Skeletal muscle satellite cell (primary cell): Measurements from ENCODE around the gene SLC11A2. TPM values are rescaled to one million over a fixed set of nuclear protein-coding genes. Genes with fewer than 3 reads are reported as not detected.

ENCODE experiments used
- H3K27me3 ChIP-seq: 2 replicates; pipeline ENCODE4 v1.7.0; 2013; ENCODE audit warnings: low read length; ENCODE audit not compliant: control insufficient read depth, insufficient read depth
- H3K36me3 ChIP-seq: 2 replicates; pipeline ENCODE4 v1.7.0; 2013; ENCODE audit warnings: mild to moderate bottlenecking, control low read depth, low read length; ENCODE audit not compliant: insufficient read depth
- H3K4me1 ChIP-seq: 2 replicates; pipeline ENCODE4 v1.7.0; 2013; ENCODE audit warnings: low read length; ENCODE audit not compliant: control insufficient read depth, insufficient read depth
- H3K4me2 ChIP-seq: 2 replicates; pipeline ENCODE4 v1.7.0; 2013; ENCODE audit warnings: mild to moderate bottlenecking, low read length
- H3K4me3 ChIP-seq: 2 replicates; pipeline ENCODE4 v1.7.0; 2013; ENCODE audit warnings: low read length
- H3K9ac ChIP-seq: 2 replicates; pipeline ENCODE4 v1.7.0; 2013; ENCODE audit warnings: mild to moderate bottlenecking, low read depth, low read length, moderate library complexity
- H3K9me3 ChIP-seq: replicated peaks from 2 replicates; pipeline ENCODE4 v1.7.0; 2013; ENCODE audit warnings: mild to moderate bottlenecking, control low read depth, low read length
- total RNA-seq: library from RNA; depleted of rRNA; stranded (reverse); fragments of >200 nt; gene quantifications from 2 replicates; pipeline ENCODE4 v1.2.3, GENCODE V29; 2012; rRNA removed

The SLC11A2 gene
- 27.7 and 33.5 TPM in 2 replicates for total RNA-seq

DNA sequence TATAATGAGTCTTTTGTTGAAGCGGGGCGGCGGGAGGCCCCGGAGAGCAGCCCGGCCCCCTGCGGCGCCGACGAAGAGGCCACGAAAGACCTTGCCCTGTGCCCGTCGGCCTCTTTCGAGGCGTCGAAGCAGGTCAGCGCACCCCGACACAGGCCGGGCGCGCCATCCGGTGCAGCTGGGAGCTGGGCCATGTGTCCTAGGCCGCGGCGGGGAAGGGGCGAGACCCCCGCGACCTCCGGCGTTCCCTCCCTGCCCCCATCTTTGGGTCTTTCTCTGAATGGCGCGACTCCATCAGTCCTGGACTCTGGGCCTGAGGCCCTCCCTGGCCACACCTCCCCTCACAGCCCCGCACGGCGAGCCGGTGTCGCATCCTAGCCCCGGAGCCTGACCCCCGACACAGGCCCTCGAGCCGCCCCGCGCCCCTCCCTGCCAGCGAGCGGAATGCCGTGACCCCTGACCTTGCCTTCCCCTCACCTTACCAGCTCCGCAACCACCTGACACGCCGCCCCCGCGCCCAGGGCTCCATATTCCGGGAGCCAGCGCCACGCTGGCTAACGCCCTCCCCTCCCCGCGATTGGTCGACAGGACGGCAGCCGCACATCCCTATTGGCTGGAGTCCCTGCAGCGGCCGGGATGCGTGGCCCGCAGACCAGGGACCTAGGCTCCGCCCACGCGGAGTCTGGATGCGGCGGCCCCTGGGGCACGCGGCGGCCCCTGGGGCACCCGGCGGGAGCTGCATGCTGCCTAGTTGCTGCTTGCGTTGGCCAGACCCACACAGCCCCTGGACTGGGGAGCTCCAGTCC, at the start of gene SLC11A2:
SLC11A2 (minus strand) TSS at position 549 of the 803 bp plus-strand sequence. CDS start 15,656 bp downstream, outside the sequence.
- Histone ChIP-seq H3K9me3 (no peaks in the 10 kb centered on the region), H3K4me3 (peak within 1 kb of the TSS; percentile 90), H3K36me3 (no peaks in the 10 kb centered on the region), H3K4me2 (peak within 1 kb of the TSS; percentile 86), H3K9ac (peak within 1 kb of the TSS; percentile 87), H3K27me3 (peaks cover 8% of the 10 kb centered on the region), H3K4me1 (peaks cover 24% of the 10 kb centered on the region)

DNA sequence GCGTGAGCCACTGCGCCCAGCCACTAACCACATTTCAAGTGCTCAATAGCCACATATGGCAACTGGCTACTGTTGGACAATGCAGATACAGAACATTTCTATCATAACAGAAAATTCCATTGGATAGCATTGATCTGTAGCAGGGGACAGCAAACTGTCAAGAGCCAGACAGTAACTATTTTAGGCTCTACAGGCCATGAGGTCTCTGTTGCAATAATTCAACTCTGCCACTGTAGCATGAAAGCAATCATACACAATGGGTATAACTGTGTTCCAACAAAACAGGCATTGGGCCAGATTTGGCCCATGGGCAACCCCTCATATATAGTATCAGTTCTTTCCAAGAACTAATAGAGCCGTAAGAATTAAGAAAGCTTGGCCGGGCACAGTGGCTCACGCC, 49.2 kb upstream of the SLC11A2 start:
- Histone ChIP-seq H3K9me3 (no peaks in the 10 kb centered on the region), H3K4me3 (no peak overlapping the region), H3K4me2 (no peak overlapping the region), H3K27me3 (no peaks in the 10 kb centered on the region), H3K36me3 (peaks cover 32% of the 10 kb centered on the region), H3K4me1 (peaks cover 29% of the 10 kb centered on the region), H3K9ac (no peak overlapping the region)

GRCh38 chr12:51071663-51072062, 45.5 kb upstream of the SLC11A2 start:
- H3K9me3 ChIP-seq: no peaks in the 10 kb centered on the region
- H3K4me3 ChIP-seq: no peak overlapping the region
- peaks cover 19% of the 10 kb centered on the region for H3K4me1 ChIP-seq
- no peaks in the 10 kb centered on the region for H3K27me3 ChIP-seq
- H3K9ac ChIP-seq: no peak overlapping the region
- no peak overlapping the region for H3K4me2 ChIP-seq
- H3K36me3 ChIP-seq: peaks cover 58% of the 10 kb centered on the region

GRCh38 chr12:51070004-51070403, 43.8 kb upstream of the SLC11A2 start:
- Histone ChIP-seq H3K9ac (no peak overlapping the region), H3K9me3 (no peaks in the 10 kb centered on the region), H3K4me1 (peaks cover 7% of the 10 kb centered on the region), H3K27me3 (no peaks in the 10 kb centered on the region), H3K36me3 (peaks cover 69% of the 10 kb centered on the region), H3K4me2 (no peak overlapping the region), H3K4me3 (no peak overlapping the region)

DNA sequence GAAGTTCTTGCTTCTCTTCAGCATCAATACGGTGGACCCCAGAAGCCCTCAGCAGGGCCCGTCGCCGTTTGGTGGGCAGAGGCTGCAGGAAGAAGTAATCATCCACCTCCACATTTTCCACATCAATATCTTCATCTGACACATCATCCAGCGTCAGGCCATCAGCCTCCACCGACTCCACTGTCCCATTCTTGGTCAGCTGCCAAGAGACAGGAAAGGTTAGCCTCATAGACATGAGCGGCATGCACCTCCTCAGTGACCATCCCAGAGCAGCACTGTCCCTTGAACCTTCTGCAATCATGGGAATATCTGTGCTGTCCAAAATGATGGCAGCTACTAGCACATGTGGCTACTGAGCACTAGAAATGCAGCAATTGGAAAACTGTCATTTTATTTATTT, 41.6 kb upstream of the SLC11A2 start:
- Histone ChIP-seq H3K4me2 (no peak overlapping the region), H3K9ac (no peak overlapping the region), H3K4me3 (no peak overlapping the region), H3K4me1 (peaks cover 7% of the 10 kb centered on the region), H3K9me3 (no peaks in the 10 kb centered on the region), H3K36me3 (peaks cover 80% of the 10 kb centered on the region), H3K27me3 (no peaks in the 10 kb centered on the region)

- no peak overlapping the region for H3K4me2 ChIP-seq
- H3K27me3 ChIP-seq: no peaks in the 10 kb centered on the region
- peaks cover 81% of the 10 kb centered on the region for H3K36me3 ChIP-seq
These were observed 41.0 kb upstream of the SLC11A2 start for GRCh38 chr12:51067229-51067628.

GRCh38 chr12:51065530-51065929, 39.3 kb upstream of the SLC11A2 start:
- Histone ChIP-seq H3K9me3 (no peaks in the 10 kb centered on the region), H3K4me3 (no peak overlapping the region), H3K9ac (no peak overlapping the region), H3K27me3 (no peaks in the 10 kb centered on the region), H3K4me1 (no peaks in the 10 kb centered on the region), H3K4me2 (no peak overlapping the region), H3K36me3 (peaks cover 85% of the 10 kb centered on the region)

More at GRCh38 chr12:51067229-51067628, 41.0 kb upstream of the SLC11A2 start:
- H3K9me3 ChIP-seq: no peaks in the 10 kb centered on the region
- peaks cover 7% of the 10 kb centered on the region for H3K4me1 ChIP-seq
- no peak overlapping the region for H3K4me3 ChIP-seq
- H3K9ac ChIP-seq: no peak overlapping the region

DNA sequence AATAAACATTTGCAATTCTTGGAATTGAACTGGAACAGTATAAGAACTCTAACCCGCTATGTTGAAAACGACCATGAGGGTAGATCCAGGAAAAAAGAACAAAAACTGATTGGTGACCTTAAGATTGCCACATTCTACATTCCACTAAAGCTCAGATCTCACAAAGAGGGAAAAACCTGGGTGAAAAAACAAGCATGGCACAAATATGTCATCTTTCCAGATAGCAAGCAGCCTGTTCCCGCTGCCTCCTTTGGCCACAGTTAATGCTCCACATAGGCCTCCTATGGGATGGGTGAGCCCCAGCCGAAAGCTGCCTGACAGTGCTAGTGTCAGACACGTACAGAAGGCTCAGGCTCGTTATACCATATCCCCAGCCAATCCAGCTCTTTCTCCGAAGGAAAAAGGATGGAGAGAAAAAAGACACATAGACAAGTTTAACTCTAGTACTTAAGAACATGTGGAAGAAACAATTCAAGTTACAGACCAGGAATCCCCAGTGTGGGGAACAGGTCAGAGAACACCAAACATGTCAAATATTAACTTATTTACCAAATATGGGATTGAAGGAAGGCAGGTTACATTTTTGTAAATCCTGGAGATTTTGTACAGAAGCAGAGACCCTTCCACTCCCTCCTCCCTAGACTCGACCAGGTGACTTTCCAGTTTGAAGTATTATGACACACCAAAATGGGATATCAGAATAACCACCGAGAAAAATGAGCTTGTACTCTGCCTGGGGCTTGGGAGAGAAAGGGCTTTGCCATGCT, 36.6 kb upstream of the SLC11A2 start:
- Histone ChIP-seq H3K9ac (no peak overlapping the region), H3K4me3 (no peak overlapping the region), H3K4me1 (no peaks in the 10 kb centered on the region), H3K27me3 (no peaks in the 10 kb centered on the region), H3K36me3 (peaks cover 87% of the 10 kb centered on the region), H3K9me3 (no peaks in the 10 kb centered on the region), H3K4me2 (no peak overlapping the region)

DNA sequence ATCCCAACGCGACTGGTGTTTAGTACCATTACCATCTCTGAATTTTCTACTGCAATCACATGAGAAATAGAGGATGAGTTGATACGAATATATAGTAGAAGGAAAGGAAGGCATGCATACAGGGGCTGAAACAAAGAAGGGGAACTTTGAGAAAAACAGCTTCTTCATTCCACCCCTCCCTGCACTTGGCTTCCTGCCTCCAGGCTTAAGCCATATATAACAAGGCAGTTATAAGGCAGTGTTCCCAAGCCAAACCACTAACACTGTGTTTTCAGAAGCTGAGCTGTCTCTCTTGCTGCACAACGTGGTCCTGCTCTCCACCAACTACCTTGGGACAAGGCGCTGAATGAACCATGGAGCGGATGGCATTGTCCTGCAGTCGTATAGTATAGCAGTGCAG, 32.9 kb upstream of the SLC11A2 start:
- Histone ChIP-seq H3K9ac (no peak overlapping the region), H3K27me3 (no peaks in the 10 kb centered on the region), H3K36me3 (peaks cover 67% of the 10 kb centered on the region), H3K4me3 (no peak overlapping the region), H3K4me2 (no peak overlapping the region), H3K4me1 (no peaks in the 10 kb centered on the region), H3K9me3 (no peaks in the 10 kb centered on the region)

DNA sequence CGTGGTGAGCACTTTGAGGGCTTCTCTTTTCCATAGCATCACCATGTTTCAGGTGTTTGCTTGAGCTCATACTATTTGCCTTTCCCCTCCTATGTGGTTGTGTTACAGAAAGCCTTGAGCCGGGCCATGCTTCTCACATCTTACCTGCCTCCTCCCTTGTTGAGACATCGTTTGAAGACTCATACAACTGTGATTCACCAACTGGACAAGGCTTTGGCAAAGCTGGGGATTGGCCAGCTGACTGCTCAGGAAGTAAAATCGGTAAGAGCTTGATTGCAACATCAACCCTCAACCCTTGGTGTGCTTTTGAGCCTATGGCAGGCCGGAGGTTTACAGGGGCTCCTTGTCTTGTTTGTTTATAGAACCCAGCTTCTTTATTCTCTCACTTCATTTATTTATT, 30.1 kb upstream of the SLC11A2 start:
- Histone ChIP-seq H3K4me3 (no peak overlapping the region), H3K27me3 (no peaks in the 10 kb centered on the region), H3K4me1 (no peaks in the 10 kb centered on the region), H3K9ac (no peak overlapping the region), H3K4me2 (no peak overlapping the region), H3K9me3 (no peaks in the 10 kb centered on the region), H3K36me3 (peaks cover 49% of the 10 kb centered on the region)

DNA sequence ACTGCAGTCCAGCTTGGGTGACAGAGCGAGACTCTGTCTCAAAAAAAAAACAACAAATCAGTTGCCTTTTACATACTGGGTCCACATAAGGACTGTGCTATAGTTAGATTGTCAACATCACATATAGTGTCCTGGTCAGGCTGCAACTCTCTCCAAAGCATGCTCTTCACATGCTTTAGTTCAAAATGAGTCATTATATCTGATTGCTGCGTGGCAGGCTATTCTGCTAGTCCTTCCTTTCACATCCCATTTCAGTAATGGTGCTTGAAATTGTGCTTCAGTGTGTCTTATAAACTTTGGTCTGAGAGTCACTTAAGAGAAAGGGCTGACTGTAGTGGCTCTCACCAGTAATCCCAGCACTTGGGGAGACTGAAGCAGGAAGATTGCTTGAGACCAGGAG, 28.9 kb upstream of the SLC11A2 start:
- H3K4me2 ChIP-seq: no peak overlapping the region
- no peak overlapping the region for H3K9ac ChIP-seq
- H3K27me3 ChIP-seq: no peaks in the 10 kb centered on the region
- no peaks in the 10 kb centered on the region for H3K9me3 ChIP-seq
- H3K4me1 ChIP-seq: no peaks in the 10 kb centered on the region
- peaks cover 41% of the 10 kb centered on the region for H3K36me3 ChIP-seq
- no peak overlapping the region for H3K4me3 ChIP-seq
